Neutrophil (primary cell): ENCODE measurements around the gene BPIFB3.

Source experiments
- H3K27ac ChIP-seq: fragments of 200-600 bp; sonication (generic); 2 replicates; pipeline ENCODE4 v1.5.1; 2016; ENCODE audit warnings: mild to moderate bottlenecking, moderate library complexity
- H3K27me3 ChIP-seq: fragments of 200-600 bp; sonication (generic); 2 replicates; pipeline ENCODE4 v1.6.0; 2016; ENCODE audit warnings: mild to moderate bottlenecking
- H3K36me3 ChIP-seq: fragments of 200-600 bp; sonication (generic); 2 replicates; pipeline ENCODE4 v1.5.1; 2017
- H3K4me1 ChIP-seq, 2 experiments: fragments of 200-600 bp in 1 of 2; sonication (generic) in 1 of 2; 1 replicate in 1 of 2; 2 replicates in 1 of 2; pipeline versions ENCODE4 v1.5.1 to v1.6.1; 2013 to 2016; ENCODE audit warnings: low read depth in 1 of 2, low read length in 1 of 2, mild to moderate bottlenecking in 1 of 2, moderate library complexity in 1 of 2; ENCODE audit not compliant: control insufficient read depth in 1 of 2, insufficient read depth in 1 of 2
- H3K4me3 ChIP-seq, 2 experiments: fragments of 200-600 bp in 1 of 2; sonication (generic) in 1 of 2; 1 replicate in 1 of 2; 2 replicates in 1 of 2; pipeline ENCODE4 v1.5.1; 2013 to 2016; ENCODE audit warnings: low read depth in 1 of 2, low read length in 1 of 2, mild to moderate bottlenecking in 1 of 2, moderate library complexity in 1 of 2
- H3K9me3 ChIP-seq: fragments of 200-600 bp; sonication (generic); 2 replicates; pipeline ENCODE4 v1.5.1; 2016
- CTCF ChIP-seq: fragments of 200-600 bp; sonication (generic); IDR thresholded peaks from 2 replicates; pipeline ENCODE4 v1.5.1; 2016; ENCODE audit warnings: antibody characterized with exemption

BPIFB3 gene

GRCh38 chr20:33015114-33015484 lies 38.6 kb upstream of the BPIFB3 start:
- no peak overlapping the region for H3K27ac ChIP-seq
- no peaks in the 10 kb centered on the region for H3K36me3 ChIP-seq
- H3K4me1 ChIP-seq, result no peaks in the 10 kb centered on the region
- TF ChIP-seq CTCF, result no peak
- no peaks in the 10 kb centered on the region for H3K9me3 ChIP-seq
- no peak overlapping the region for H3K4me3 ChIP-seq
- no peaks in the 10 kb centered on the region for H3K27me3 ChIP-seq

DNA sequence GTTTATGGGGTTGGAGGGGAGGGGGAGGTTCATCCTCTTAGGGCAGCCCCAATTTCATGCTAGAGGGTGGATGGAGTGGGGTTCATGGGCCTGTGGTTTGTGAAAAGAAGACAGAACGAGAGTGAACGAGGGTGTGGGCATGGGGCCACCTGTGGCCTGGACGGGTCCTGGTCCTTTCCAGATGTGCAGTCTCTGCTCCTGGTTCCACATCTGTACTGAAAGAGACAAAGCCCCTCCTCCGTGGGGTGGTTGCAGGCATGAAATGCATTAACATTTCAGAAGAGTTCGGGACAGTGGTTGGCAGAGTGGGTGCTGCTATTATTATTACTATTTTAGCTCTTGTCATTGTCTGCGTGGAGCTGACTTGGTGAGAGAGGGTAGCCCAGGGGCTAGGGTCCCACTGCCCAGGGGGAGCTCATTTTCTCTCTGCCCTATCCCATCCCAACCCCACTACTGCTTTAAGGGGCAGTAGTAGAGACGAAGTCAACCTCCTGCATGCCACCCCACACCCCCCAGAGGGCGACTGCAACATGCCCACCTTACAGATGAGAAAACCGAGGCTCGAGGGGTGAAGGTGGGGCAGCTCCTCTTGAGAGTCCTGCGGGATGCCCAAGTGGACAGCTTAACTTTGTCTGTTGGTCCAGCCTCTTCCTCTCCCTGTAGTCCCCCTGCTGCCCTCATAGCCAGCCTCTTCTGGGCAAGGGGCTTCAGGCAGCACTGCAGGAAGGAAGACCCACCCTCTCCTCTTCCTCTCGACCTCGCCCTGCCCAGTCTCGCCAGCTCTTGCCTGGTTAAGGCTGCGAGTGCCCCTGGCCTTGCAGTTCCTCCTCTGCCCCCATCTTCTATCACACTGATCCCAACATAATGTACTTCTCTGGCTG lies 37.8 kb upstream of the BPIFB3 start:
- Histone ChIP-seq H3K9me3 (no peaks in the 10 kb centered on the region), H3K4me3 (no peak overlapping the region), H3K4me1 (no peaks in the 10 kb centered on the region), H3K27me3 (no peaks in the 10 kb centered on the region), H3K27ac (no peak overlapping the region), H3K36me3 (no peaks in the 10 kb centered on the region)
- TF ChIP-seq CTCF, result no peak

GRCh38 chr20:33016581-33017109 lies 37.1 kb upstream of the BPIFB3 start:
- H3K36me3 ChIP-seq, result no peaks in the 10 kb centered on the region
- no peak for TF ChIP-seq CTCF
- no peak overlapping the region for H3K27ac ChIP-seq
- no peaks in the 10 kb centered on the region for H3K9me3 ChIP-seq
- no peaks in the 10 kb centered on the region for H3K4me1 ChIP-seq
- H3K4me3 ChIP-seq, result no peak overlapping the region
- H3K27me3 ChIP-seq, result no peaks in the 10 kb centered on the region

DNA sequence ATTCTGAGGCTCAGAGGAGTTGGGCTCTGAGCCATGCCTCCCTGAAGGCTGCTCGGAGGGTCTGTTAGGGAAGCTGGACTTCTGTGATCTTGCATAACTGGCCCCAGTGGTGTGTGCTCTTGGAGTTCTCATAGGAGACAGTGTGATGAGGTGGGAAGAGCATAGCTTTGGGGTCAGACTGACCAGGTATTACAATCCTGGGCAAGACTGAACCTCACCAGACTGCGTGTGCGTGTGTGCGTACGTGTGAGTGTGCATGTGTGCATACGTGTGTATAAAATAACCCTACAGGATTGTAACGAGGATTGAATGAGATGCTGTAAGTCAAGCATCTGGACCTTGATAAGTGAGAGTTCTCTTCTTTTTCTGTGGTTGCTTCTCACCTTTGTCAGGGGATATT lies 36.2 kb upstream of the BPIFB3 start:
- Histone ChIP-seq H3K9me3 (no peaks in the 10 kb centered on the region), H3K36me3 (no peaks in the 10 kb centered on the region), H3K27ac (no peak overlapping the region), H3K4me3 (no peak overlapping the region), H3K27me3 (no peaks in the 10 kb centered on the region), H3K4me1 (no peaks in the 10 kb centered on the region)
- TF ChIP-seq CTCF, result no peak

DNA sequence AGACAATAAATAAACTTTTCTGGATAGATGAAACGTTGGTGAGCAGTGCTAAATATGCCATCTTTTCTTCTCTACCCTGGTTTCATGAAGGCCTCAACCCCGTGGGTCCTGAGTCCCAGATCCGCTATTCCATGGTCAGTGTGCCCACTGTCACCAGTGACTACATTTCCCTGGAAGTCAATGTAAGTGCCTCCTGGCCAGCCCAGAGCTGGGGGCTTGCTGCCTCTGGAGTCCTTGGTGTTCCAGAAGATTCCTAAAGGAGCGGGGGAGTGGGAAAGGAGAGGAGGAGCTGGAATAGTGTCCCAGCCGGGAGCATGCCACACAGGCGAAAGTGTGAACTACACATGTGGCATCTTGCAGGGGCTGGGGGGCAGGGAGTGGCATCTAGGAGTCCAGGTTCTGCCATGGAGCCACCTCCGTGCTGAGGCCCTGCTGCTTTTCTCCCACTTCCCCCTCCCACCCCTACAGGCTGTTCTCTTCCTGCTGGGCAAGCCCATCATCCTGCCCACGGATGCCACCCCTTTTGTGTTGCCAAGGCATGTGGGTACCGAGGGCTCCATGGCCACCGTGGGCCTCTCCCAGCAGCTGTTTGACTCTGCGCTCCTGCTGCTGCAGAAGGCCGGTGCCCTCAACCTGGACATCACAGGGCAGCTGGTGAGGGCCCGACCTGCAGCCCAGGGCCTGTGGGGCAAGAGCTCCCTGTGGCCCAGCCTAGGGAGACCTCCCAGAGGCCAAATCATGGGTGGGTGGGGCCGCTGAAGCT lies 35.4 kb upstream of the BPIFB3 start:
- Histone ChIP-seq H3K4me1 (no peaks in the 10 kb centered on the region), H3K27ac (no peak overlapping the region), H3K27me3 (no peaks in the 10 kb centered on the region), H3K4me3 (no peak overlapping the region), H3K9me3 (no peaks in the 10 kb centered on the region), H3K36me3 (no peaks in the 10 kb centered on the region)
- no peak for TF ChIP-seq CTCF
